Small intestine (tissue), 7 donors: ENCODE measurements around the gene IFNGR2. TPM values are rescaled to one million over a fixed set of nuclear protein-coding genes. Genes with fewer than 3 reads are reported as not detected.
A peak's percentile ranks its signal among the peaks of the same experiment; 100 is the strongest.

ENCODE experiments used
- DNase-seq, 2 donors: peaks; one replicate each; pipeline versions ENCODE4 v3.0.0 to v3.0.0-alpha.2; 2013
- FAIRE-seq: peaks from 2 replicates; lab custom pipeline; 2012; peaks lifted over from hg19 to GRCh38; lab: Jason Lieb, UNC
- H3K27ac ChIP-seq, 3 donors: one replicate each; pipeline ENCODE4 v1.5.1; 2013; ENCODE audit warnings: low read length in 2 of 3, mild to moderate bottlenecking in 2 of 3, control low read depth in 1 of 3, inconsistent platforms in 1 of 3, low read depth in 1 of 3, moderate library complexity in 1 of 3
- H3K27me3 ChIP-seq, 3 donors: one replicate each; pipeline ENCODE4 v1.6.1; 2013; ENCODE audit warnings: low read length in 3 of 3, inconsistent platforms in 1 of 3; ENCODE audit not compliant: control insufficient read depth in 3 of 3, insufficient read depth in 3 of 3
- H3K36me3 ChIP-seq, 3 donors: one replicate each; pipeline ENCODE4 v1.6.1; 2013; ENCODE audit warnings: low read length in 3 of 3, inconsistent platforms in 1 of 3, low read depth in 1 of 3, mild to moderate bottlenecking in 1 of 3, moderate library complexity in 1 of 3; ENCODE audit not compliant: control insufficient read depth in 3 of 3, insufficient read depth in 2 of 3
- H3K4me1 ChIP-seq, 3 donors: one replicate each; pipeline ENCODE4 v1.6.1; 2013; ENCODE audit warnings: low read length in 2 of 3, inconsistent platforms in 1 of 3, low read depth in 1 of 3, mild to moderate bottlenecking in 1 of 3, moderate library complexity in 1 of 3; ENCODE audit not compliant: control insufficient read depth in 3 of 3, insufficient read depth in 2 of 3
- H3K4me3 ChIP-seq, 3 donors: one replicate each; pipeline ENCODE4 v1.5.1; 2013; ENCODE audit warnings: low read length in 3 of 3, control low read depth in 1 of 3, inconsistent platforms in 1 of 3, low read depth in 1 of 3, mild to moderate bottlenecking in 1 of 3, moderate library complexity in 1 of 3
- H3K9me3 ChIP-seq, 2 donors: one replicate each; pipeline ENCODE4 v1.6.1; 2013; ENCODE audit warnings: low read depth in 1 of 2, low read length in 1 of 2; ENCODE audit not compliant: control insufficient read depth in 2 of 2, insufficient read depth in 1 of 2
- WGBS, 3 donors: extraction: QIAGEN DNeasy Blood & Tissue Kit; methylation state at CpG; one replicate each; pipeline ENCODE4 v1.1.7; 2013; 5-methylcytosine and 5-hydroxymethylcytosine counted together
- polyA plus RNA-seq, 4 donors: library from polyadenylated mRNA; stranded (reverse) in 3 of 4; unstranded in 1 of 4; fragments of 200-250 nt in 3 of 4; fragments of 120-200 nt in 1 of 4; gene quantifications; one replicate each; pipeline versions ENCODE4 v1.2.1 to v1.2.3, GENCODE V29; 2013
- donor health status: healthy with polysubstance abuse.
- donor health status: control.
- donor health status: control.
- donor health status: Bipolar disorder and iron deficiency.
- donor health status: healthy.

The IFNGR2 gene
- polyA plus RNA-seq, 4 donors, result 42.8 to 121 (median 68.8) TPM

- no peak for FAIRE-seq
- no peaks in the 10 kb centered on the region for H3K36me3 ChIP-seq
- H3K27me3 ChIP-seq, result no peaks in the 10 kb centered on the region
- 82 to 86% (median 84%) methylated on average over 3 of the region's 3 CpGs for WGBS, 3 donors
- no peak overlapping the region for H3K27ac ChIP-seq
- no peak overlapping the region for H3K4me3 ChIP-seq
- H3K9me3 ChIP-seq, result peaks cover 0 to 26% of the 10 kb centered on the region in 2 donors
- no peak for DNase-seq
- H3K4me1 ChIP-seq, result peaks cover 0 to 16% (median 0%) of the 10 kb centered on the region in 3 donors
Measured at GRCh38 chr21:33371366-33371765, 31.8 kb upstream of the IFNGR2 start.

GRCh38 chr21:33372582-33372981, 30.6 kb upstream of the IFNGR2 start:
- Histone ChIP-seq H3K36me3 (no peaks in the 10 kb centered on the region), H3K9me3 (peaks cover 0 to 15% of the 10 kb centered on the region in 2 donors), H3K4me3 (no peak overlapping the region), H3K27me3 (no peaks in the 10 kb centered on the region), H3K4me1 (peaks cover 0 to 16% (median 0%) of the 10 kb centered on the region in 3 donors), H3K27ac (no peak overlapping the region)
- FAIRE-seq (no peak), DNase-seq (no peak)
- 93 to 97% (median 95%) methylated on average over 10 to 12 of the region's 12 CpGs for WGBS, 3 donors

- Histone ChIP-seq H3K4me1 (peaks cover 0 to 16% (median 0%) of the 10 kb centered on the region in 3 donors), H3K4me3 (no peak overlapping the region), H3K9me3 (peaks cover 0 to 9% of the 10 kb centered on the region in 2 donors), H3K27ac (peak overlapping the region in 2 of 3 donors; percentile 22 to 45), H3K36me3 (no peaks in the 10 kb centered on the region), H3K27me3 (no peaks in the 10 kb centered on the region)
- FAIRE-seq (no peak), DNase-seq (no peak)
- 86 to 93% (median 88%) methylated on average over 2 of the region's 2 CpGs for WGBS, 3 donors
Measured at GRCh38 chr21:33373451-33373850, 29.8 kb upstream of the IFNGR2 start.

- Histone ChIP-seq H3K27me3 (no peaks in the 10 kb centered on the region), H3K4me3 (no peak overlapping the region), H3K27ac (peak overlapping the region in 1 of 3 donors; percentile 7), H3K4me1 (peaks cover 0 to 16% (median 0%) of the 10 kb centered on the region in 3 donors), H3K36me3 (no peaks in the 10 kb centered on the region), H3K9me3 (peaks cover 0 to 5% of the 10 kb centered on the region in 2 donors)
- 39 to 65% (median 48%) methylated on average over 2 of the region's 2 CpGs for WGBS, 3 donors
- FAIRE-seq, result no peak
- no peak for DNase-seq
Measured at GRCh38 chr21:33374080-33374449, 29.1 kb upstream of the IFNGR2 start.

- peak overlapping the region in 1 of 3 donors; percentile 58 for H3K27ac ChIP-seq
- H3K9me3 ChIP-seq, result peaks cover 0 to 5% of the 10 kb centered on the region in 2 donors
- peaks cover 0 to 16% (median 0%) of the 10 kb centered on the region in 3 donors for H3K4me1 ChIP-seq
- no peaks in the 10 kb centered on the region for H3K27me3 ChIP-seq
- no peak overlapping the region for H3K4me3 ChIP-seq
- WGBS, 3 donors, result 4 to 21% (median 10%) methylated on average over 4 of the region's 4 CpGs
- DNase-seq (peak; percentile 68 to 76), FAIRE-seq (no peak)
- H3K36me3 ChIP-seq, result no peaks in the 10 kb centered on the region
Measured at GRCh38 chr21:33374450-33375096, 28.6 kb upstream of the IFNGR2 start.

GRCh38 chr21:33375101-33375644, 28.0 kb upstream of the IFNGR2 start:
- Histone ChIP-seq H3K4me3 (no peak overlapping the region), H3K27ac (peak overlapping the region in 2 of 3 donors; percentile 36 to 58), H3K36me3 (no peaks in the 10 kb centered on the region), H3K9me3 (peaks cover 0 to 2% of the 10 kb centered on the region in 2 donors), H3K27me3 (no peaks in the 10 kb centered on the region), H3K4me1 (peaks cover 0 to 17% (median 0%) of the 10 kb centered on the region in 3 donors)
- FAIRE-seq (no peak), DNase-seq (no peak)
- WGBS, 3 donors, result 54 to 73% (median 65%) methylated on average over 5 of the region's 5 CpGs

GRCh38 chr21:33377221-33377920, 25.8 kb upstream of the IFNGR2 start:
- DNase-seq (no peak), FAIRE-seq (no peak)
- no peaks in the 10 kb centered on the region for H3K36me3 ChIP-seq
- H3K27me3 ChIP-seq, result no peaks in the 10 kb centered on the region
- WGBS, 3 donors, result 90 to 93% (median 91%) methylated on average over 6 of the region's 6 CpGs
- no peak overlapping the region for H3K27ac ChIP-seq
- H3K4me3 ChIP-seq, result no peak overlapping the region
- no peaks in the 10 kb centered on the region for H3K9me3 ChIP-seq
- H3K4me1 ChIP-seq, result peaks cover 0 to 22% (median 7%) of the 10 kb centered on the region in 3 donors

GRCh38 chr21:33378081-33378480, 25.1 kb upstream of the IFNGR2 start:
- FAIRE-seq (no peak), DNase-seq (no peak)
- no peak overlapping the region for H3K27ac ChIP-seq
- H3K4me3 ChIP-seq, result no peak overlapping the region
- H3K36me3 ChIP-seq, result no peaks in the 10 kb centered on the region
- no peaks in the 10 kb centered on the region for H3K9me3 ChIP-seq
- peaks cover 2 to 26% (median 12%) of the 10 kb centered on the region in 3 donors for H3K4me1 ChIP-seq
- H3K27me3 ChIP-seq, result no peaks in the 10 kb centered on the region
- WGBS, 3 donors, result 86 to 93% (median 88%) methylated on average over 9 of the region's 9 CpGs
